ENCODE measurements around the gene MYO5A. TPM values are rescaled to one million over a fixed set of nuclear protein-coding genes. Genes with fewer than 3 reads are reported as not detected.
"Not testable (repeated sequence)": the region's sequence is repeated elsewhere in the genome, so short reads cannot be mapped to it uniquely, and the experiment has no call there.

The MYO5A gene
- total RNA-seq, 2 experiments from 2014 or later = 31.8 to 42.0 TPM

- H3K9me2 ChIP-seq (ENCODE audit: insufficient read depth, low read length) = no peaks in the 10 kb centered on the region
- H4K20me1 ChIP-seq (ENCODE audit: insufficient read depth, low read length) = no peaks in the 10 kb centered on the region
- peaks cover 10% of the 10 kb centered on the region; the same call in 1 of the 2 replicates for H3K9me3 ChIP-seq (ENCODE audit: low read length)
- H3K4me3 ChIP-seq (ENCODE audit: low read depth, low read length, poor library complexity, severe bottlenecking) = no peak overlapping the region
- DNase-seq (ENCODE audit: low spot score) = no peak
- peaks cover 51% of the 10 kb centered on the region for H3K4me1 ChIP-seq (ENCODE audit: insufficient read depth, low read length, poor library complexity, severe bottlenecking)
- H2AFZ ChIP-seq (ENCODE audit: low read length) = no peak overlapping the region
- no TSS peak for BruUV-seq (replicated peaks)
- TF ChIP-seq CTCF (conservative IDR thresholded peaks at IDR 0.05; ENCODE audit: low read length) (no peak), EZH2phosphoT487 (IDR thresholded peaks at IDR 0.05; ENCODE audit: borderline replicate concordance, low read depth, low read length) (no peak)
- peaks cover 70% of the 10 kb centered on the region for H3K79me2 ChIP-seq (ENCODE audit: insufficient read depth, low read depth, low read length)
- peaks cover 5% of the 10 kb centered on the region; the same call in 1 of the 2 replicates for H3K36me3 ChIP-seq (ENCODE audit: insufficient read depth, low read length)
- intact Hi-C loops (cut with micrococcal nuclease; ENCODE audit: unreplicated experiment) = loop anchor here (1.0 kb wide), 2 partner anchors 127 to 132 kb away; no protein-coding TSS in a partner anchor
- H3K27ac ChIP-seq (ENCODE audit: low read depth, low read length, poor library complexity, severe bottlenecking) = peak overlapping the region; percentile 81
- POLR2A ChIA-PET = interaction anchor here (0.6 to 1.5 kb wide), 8 partner anchors 10 to 268 kb away, joined by 3 to 6 read pairs (median 3); no protein-coding TSS in a partner anchor
- peak overlapping the region; percentile 82 for H3K4me2 ChIP-seq (ENCODE audit: low read length)
- CTCF ChIA-PET (ENCODE audit: unreplicated experiment) = interaction anchor here (0.6 to 1.1 kb wide), 2 partner anchors 64 to 237 kb away, joined by 3 read pairs; no protein-coding TSS in a partner anchor
These were observed 65.8 kb downstream of the MYO5A start for GRCh38 chr15:52462806-52463360.

GRCh38 chr15:52459701-52460100 is 69.0 kb downstream of the MYO5A start:
- H2AFZ ChIP-seq (ENCODE audit: low read length); H3K4me2 ChIP-seq (ENCODE audit: low read length); DNase-seq (ENCODE audit: low spot score); H4K20me1 ChIP-seq (ENCODE audit: insufficient read depth, low read length); CTCF ChIA-PET (ENCODE audit: unreplicated experiment); BruUV-seq (replicated peaks); H3K36me3 ChIP-seq (ENCODE audit: insufficient read depth, low read length); H3K4me3 ChIP-seq (ENCODE audit: low read depth, low read length, poor library complexity, severe bottlenecking); H3K27ac ChIP-seq (ENCODE audit: low read depth, low read length, poor library complexity, severe bottlenecking); intact Hi-C loops (cut with micrococcal nuclease; ENCODE audit: unreplicated experiment); H3K9me2 ChIP-seq (ENCODE audit: insufficient read depth, low read length): not testable (repeated sequence)
- Histone ChIP-seq H3K4me1 (ENCODE audit: insufficient read depth, low read length, poor library complexity, severe bottlenecking) (peaks cover 22% of the 10 kb centered on the region), H3K79me2 (ENCODE audit: insufficient read depth, low read depth, low read length) (peaks cover 70% of the 10 kb centered on the region), H3K9me3 (ENCODE audit: low read length) (peaks cover 19% of the 10 kb centered on the region)
- POLR2A ChIA-PET = interaction anchor here (0.6 kb wide), 1 partner anchor 454 kb away, joined by 3 read pairs; no protein-coding TSS in a partner anchor

GRCh38 chr15:52459265-52459664 is 69.4 kb downstream of the MYO5A start:
- H3K4me2 ChIP-seq (ENCODE audit: low read length); H3K27ac ChIP-seq (ENCODE audit: low read depth, low read length, poor library complexity, severe bottlenecking); H4K20me1 ChIP-seq (ENCODE audit: insufficient read depth, low read length); intact Hi-C loops (cut with micrococcal nuclease; ENCODE audit: unreplicated experiment); H3K4me3 ChIP-seq (ENCODE audit: low read depth, low read length, poor library complexity, severe bottlenecking); BruUV-seq (replicated peaks); DNase-seq (ENCODE audit: low spot score); H3K36me3 ChIP-seq (ENCODE audit: insufficient read depth, low read length); CTCF ChIA-PET (ENCODE audit: unreplicated experiment); H3K9me2 ChIP-seq (ENCODE audit: insufficient read depth, low read length); H2AFZ ChIP-seq (ENCODE audit: low read length): not testable (repeated sequence)
- H3K9me3 ChIP-seq (ENCODE audit: low read length) = peaks cover 22% of the 10 kb centered on the region
- peaks cover 17% of the 10 kb centered on the region for H3K4me1 ChIP-seq (ENCODE audit: insufficient read depth, low read length, poor library complexity, severe bottlenecking)
- POLR2A ChIA-PET = interaction anchor here (0.6 kb wide), 1 partner anchor 455 kb away, joined by 3 read pairs; no protein-coding TSS in a partner anchor
- peaks cover 70% of the 10 kb centered on the region for H3K79me2 ChIP-seq (ENCODE audit: insufficient read depth, low read depth, low read length)
